ENCODE measurements around the gene CPO.

The CPO gene

DNA sequence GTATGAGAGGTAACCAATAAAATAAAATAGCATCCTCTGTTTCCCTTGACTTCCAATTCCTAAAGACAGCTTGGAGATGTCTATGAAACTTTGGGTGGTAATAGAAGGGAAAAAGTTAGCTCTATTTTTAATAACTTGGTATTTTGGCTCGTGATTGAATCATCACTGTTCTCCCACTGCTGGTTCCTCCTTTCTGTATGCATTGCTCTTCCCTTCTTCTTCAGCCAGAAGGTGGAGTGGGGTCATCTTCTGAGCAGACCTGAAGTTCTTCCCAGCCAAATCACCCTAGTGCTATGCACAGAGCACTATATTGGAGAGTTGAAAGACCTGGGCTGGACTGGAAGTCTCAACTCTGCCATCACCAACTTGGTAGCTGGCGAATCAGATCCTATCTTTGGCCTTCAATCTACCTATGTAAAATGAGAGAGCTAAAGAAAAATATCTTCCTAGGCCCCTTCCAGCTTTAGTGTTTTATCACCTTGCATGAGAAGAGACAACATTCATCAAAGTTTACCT lies 54.1 kb downstream of the CPO start:
- in situ Hi-C loops (cut with MboI; ENCODE audit: low pct_unique_long_range_greater_than_20kb, low sequenced_read_pairs), result loop anchor here (25.0 kb wide), 1 partner anchor 469 kb away; no protein-coding TSS in a partner anchor

GRCh38 chr2:206993964-206994363 lies 54.6 kb downstream of the CPO start:
- DNase-seq, result peak; percentile 55
- in situ Hi-C loops (cut with MboI; ENCODE audit: low pct_unique_long_range_greater_than_20kb, low sequenced_read_pairs), result loop anchor here (25.0 kb wide), 1 partner anchor 468 kb away; no protein-coding TSS in a partner anchor

More for the DNA sequence above, 54.1 kb downstream of the CPO start:
- no peak for DNase-seq

DNA sequence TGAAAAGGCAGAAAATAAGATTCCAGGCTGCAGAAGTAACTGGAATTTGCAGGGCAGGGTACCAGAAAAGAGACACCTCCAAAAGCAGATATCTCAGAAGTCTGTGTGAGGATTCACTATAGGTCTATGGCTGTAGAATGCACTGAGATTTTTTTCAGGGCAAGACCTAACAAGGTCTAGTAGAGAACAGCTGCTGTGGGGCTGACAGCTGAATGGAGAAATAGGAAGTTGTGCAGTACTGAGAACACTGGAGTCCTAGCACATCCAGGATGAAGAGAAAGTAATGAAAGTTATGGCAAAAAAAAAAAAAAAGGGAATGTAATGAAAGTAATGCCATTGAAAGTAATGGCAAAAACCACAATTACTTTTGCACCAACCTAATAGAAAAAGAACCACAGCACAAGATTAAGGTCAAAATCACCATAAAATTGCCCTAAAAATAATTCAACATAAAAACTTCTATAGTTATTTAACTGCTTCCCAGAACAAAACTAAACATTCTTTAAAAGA lies 57.3 kb downstream of the CPO start:
- no peak for DNase-seq
- in situ Hi-C loops (cut with MboI; ENCODE audit: low pct_unique_long_range_greater_than_20kb, low sequenced_read_pairs), result loop anchor here (25.0 kb wide), 1 partner anchor 466 kb away; no protein-coding TSS in a partner anchor

DNA sequence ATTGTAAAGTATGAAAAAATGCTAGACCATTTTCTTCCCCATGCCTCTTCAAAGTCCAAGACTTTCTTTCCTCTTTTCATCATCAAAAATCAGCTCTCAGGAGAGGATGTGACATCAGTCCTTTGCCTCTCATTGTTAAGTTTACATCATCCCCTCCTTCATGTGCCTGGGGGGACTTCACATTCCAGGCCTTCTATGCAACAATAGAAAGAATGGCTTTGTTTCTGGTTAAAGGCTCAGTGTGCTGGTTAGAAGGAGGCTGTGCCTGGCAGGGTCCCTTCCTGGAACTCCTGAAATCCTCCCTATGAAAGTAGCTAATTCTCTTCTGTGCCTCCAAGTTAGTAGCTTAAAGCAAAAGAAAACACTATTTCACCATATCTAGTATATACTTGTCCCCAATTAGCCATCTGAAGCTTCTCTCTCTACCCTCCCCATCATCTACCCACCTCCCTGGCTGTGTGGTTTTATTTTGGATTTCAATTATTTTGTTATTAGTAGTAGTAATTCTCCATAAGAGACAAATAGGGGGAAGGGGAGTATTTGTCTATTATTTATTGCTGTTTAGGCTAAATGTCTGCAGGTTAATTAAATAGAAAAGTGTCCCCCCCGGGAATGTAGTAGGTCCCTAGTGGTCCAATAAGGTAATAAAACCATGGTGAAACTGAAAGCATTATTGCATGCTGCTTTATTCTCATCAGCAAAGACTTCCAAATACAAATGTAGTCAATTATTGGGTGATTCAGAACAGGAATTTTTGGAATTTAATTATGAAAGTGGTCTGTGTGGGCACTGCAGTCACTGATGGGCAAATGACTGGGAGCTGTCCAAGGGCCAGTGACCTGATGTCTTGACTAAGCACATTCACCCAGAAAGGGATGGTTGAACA lies 69.0 kb downstream of the CPO start:
- in situ Hi-C loops (cut with MboI; ENCODE audit: low pct_unique_long_range_greater_than_20kb, low sequenced_read_pairs), result no loop called here
- DNase-seq, result no peak

- DNase-seq, result no peak
- in situ Hi-C loops (cut with MboI; ENCODE audit: low pct_unique_long_range_greater_than_20kb, low sequenced_read_pairs), result no loop called here
Observed at GRCh38 chr2:207012461-207012860, 73.1 kb downstream of the CPO start.

GRCh38 chr2:207014424-207014823 lies 75.1 kb downstream of the CPO start:
- no peak for DNase-seq
- in situ Hi-C loops (cut with MboI; ENCODE audit: low pct_unique_long_range_greater_than_20kb, low sequenced_read_pairs), result no loop called here

- in situ Hi-C loops (cut with MboI; ENCODE audit: low pct_unique_long_range_greater_than_20kb, low sequenced_read_pairs), result no loop called here
- no peak for DNase-seq
Observed at GRCh38 chr2:207015901-207016300, 76.6 kb downstream of the CPO start.

Data from KBM-7 (cell line).